Esophagus muscularis mucosa (tissue), 4 donors: ENCODE results near the gene SLC44A5. TPM values are rescaled to one million over a fixed set of nuclear protein-coding genes. Genes with fewer than 3 reads are reported as not detected.

Source experiments
- DNase-seq: peaks from one replicate; pipeline ENCODE4 v3.0.0-alpha.2; 2017; ENCODE audit errors: extremely low spot score
- H3K27ac ChIP-seq, 4 donors: fragments of 200-600 bp; sonication (generic); replicated peaks in 1 of 4; 1 replicate in 3 of 4; 2 replicates in 1 of 4; pipeline ENCODE4 v1.5.1; 2016 to 2019; ENCODE audit warnings: mild to moderate bottlenecking in 1 of 4
- H3K27me3 ChIP-seq, 4 donors: fragments of 200-600 bp; sonication (generic); one replicate each; pipeline versions ENCODE4 v1.5.1 to v1.6.0; 2016 to 2019
- H3K36me3 ChIP-seq, 4 donors: fragments of 200-600 bp; sonication (generic); one replicate each; pipeline ENCODE4 v1.5.1; 2016 to 2019
- H3K4me1 ChIP-seq, 4 donors: fragments of 200-600 bp; sonication (generic); one replicate each; pipeline ENCODE4 v1.5.1; 2016 to 2019
- H3K4me3 ChIP-seq, 4 donors: fragments of 200-600 bp; sonication (generic); 1 replicate in 2 of 4; 2 replicates in 2 of 4; pipeline ENCODE4 v1.5.1; 2016 to 2019; ENCODE audit warnings: mild to moderate bottlenecking in 4 of 4, moderate library complexity in 1 of 4
- H3K9me3 ChIP-seq, 4 donors: fragments of 200-600 bp; sonication (generic); 1 replicate in 3 of 4; 2 replicates in 1 of 4; pipeline ENCODE4 v1.5.1; 2016 to 2019
- EP300 ChIP-seq: sonication (generic); formaldehyde crosslinking; IDR thresholded peaks from one replicate; pipeline ENCODE4 v1.6.1; 2017; ENCODE audit warnings: antibody characterized with exemption
- POLR2A ChIP-seq: fragments of 450-650 bp; IDR thresholded peaks from one replicate; pipeline ENCODE4 v1.6.1; 2017; ENCODE audit warnings: antibody characterized with exemption, moderate library complexity, mild to moderate bottlenecking, low read depth
- POLR2AphosphoS5 ChIP-seq, 2 donors: sonication (generic); formaldehyde crosslinking; IDR thresholded peaks; one replicate each; pipeline ENCODE4 v1.6.1; 2017; ENCODE audit warnings: antibody characterized with exemption in 2 of 2
- WGBS: methylation state at CpG from one replicate; pipeline ENCODE4 v1.1.5; 2018; 5-methylcytosine and 5-hydroxymethylcytosine counted together
- intact Hi-C: fragments of 100-400 bp; cut with DNase I; formaldehyde crosslinking; loops from one replicate; pipeline ENCODE4 v1.15.1; 2023
- total RNA-seq, 4 donors: library from RNA; depleted of rRNA; stranded (reverse); fragments of >200 nt; gene quantifications; one replicate each; pipeline versions ENCODE4 v1.1.0 to v1.2.1, GENCODE V29; 2016
- TF ChIP-seq, protein P1 (sequence below), 3 experiments: fragments of 200-600 bp in 2 of 3; fragments of 450-650 bp in 1 of 3; sonication (generic) in 2 of 3; IDR thresholded peaks; one replicate each; pipeline ENCODE4 v1.5.1; 2017 to 2019; ENCODE audit warnings: antibody characterized with exemption in 3 of 3, mild to moderate bottlenecking in 2 of 3, moderate library complexity in 1 of 3

The SLC44A5 gene
- total RNA-seq, 4 donors from 2014 or later: 0.17 to 0.71 (median 0.23) TPM; not detected in 1

DNA sequence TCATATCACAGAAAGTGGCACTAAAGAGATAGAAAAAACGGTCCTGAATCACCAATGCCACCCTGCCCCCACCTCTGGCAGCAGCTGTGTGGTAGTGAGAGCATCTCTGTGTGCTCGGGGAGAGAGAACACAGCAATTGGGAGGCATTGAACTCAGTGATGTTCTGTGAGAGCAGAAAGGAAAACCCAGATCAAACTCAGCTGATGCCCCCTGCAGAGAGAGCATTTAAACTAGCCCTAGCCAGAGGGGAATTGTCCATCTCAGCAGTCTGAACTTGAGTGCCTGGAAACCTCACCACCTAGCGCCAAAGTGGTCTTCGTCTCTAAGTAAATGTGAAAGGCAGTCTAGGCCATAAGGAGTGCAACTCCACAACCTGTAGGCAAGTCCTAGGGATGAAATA is 21.3 kb downstream of the SLC44A5 start:
- H3K27ac ChIP-seq: no peak overlapping the region
- WGBS: 63% methylated on average over 4 of the region's 4 CpGs
- no peak for DNase-seq
- TF ChIP-seq POLR2AphosphoS5 (IDR thresholded peaks at IDR 0.05) (no peak), EP300 (no peak), POLR2A (no peak)
- TF ChIP-seq, protein P1, sequence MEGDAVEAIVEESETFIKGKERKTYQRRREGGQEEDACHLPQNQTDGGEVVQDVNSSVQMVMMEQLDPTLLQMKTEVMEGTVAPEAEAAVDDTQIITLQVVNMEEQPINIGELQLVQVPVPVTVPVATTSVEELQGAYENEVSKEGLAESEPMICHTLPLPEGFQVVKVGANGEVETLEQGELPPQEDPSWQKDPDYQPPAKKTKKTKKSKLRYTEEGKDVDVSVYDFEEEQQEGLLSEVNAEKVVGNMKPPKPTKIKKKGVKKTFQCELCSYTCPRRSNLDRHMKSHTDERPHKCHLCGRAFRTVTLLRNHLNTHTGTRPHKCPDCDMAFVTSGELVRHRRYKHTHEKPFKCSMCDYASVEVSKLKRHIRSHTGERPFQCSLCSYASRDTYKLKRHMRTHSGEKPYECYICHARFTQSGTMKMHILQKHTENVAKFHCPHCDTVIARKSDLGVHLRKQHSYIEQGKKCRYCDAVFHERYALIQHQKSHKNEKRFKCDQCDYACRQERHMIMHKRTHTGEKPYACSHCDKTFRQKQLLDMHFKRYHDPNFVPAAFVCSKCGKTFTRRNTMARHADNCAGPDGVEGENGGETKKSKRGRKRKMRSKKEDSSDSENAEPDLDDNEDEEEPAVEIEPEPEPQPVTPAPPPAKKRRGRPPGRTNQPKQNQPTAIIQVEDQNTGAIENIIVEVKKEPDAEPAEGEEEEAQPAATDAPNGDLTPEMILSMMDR (IDR thresholded peaks at IDR 0.05): no peak
- H3K4me3 ChIP-seq: no peak overlapping the region
- intact Hi-C loops: no loop called here
- no peaks in the 10 kb centered on the region for H3K27me3 ChIP-seq
- no peaks in the 10 kb centered on the region for H3K4me1 ChIP-seq
- no peaks in the 10 kb centered on the region for H3K36me3 ChIP-seq
- peaks cover 0 to 5% (median 0%) of the 10 kb centered on the region in 4 donors for H3K9me3 ChIP-seq

DNA sequence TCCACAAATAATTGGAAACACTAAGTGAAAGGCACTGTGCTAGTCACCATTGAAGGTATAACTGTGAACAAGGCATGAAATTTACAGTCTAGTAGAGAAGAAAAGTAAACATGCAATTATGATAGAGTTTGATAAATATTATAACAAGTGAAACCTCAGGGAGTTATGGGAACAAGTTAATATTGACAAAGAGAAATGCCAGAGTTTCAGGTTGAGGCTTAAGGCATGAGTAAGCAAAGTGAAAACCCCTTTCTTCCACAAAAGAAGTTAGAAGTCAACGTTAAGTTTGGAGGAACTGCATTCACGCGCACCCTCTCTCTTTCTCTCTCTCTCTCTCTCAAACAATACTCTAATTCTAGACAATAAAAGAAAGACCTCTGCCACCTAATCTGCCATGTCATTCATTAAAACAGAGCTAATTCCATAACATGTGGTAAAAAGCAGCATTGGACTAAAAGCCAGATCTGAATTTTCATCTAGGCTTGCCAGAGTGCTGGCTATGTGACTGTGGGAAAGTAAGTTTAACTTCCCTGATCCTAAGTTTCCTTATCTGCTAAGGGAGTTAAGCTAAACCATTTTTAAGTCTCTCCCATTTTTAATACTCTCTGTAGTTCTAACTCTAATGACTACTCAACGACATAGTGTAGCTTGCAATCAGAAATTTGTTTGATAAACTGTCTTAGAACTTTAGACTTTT is 22.0 kb downstream of the SLC44A5 start:
- H3K4me1 ChIP-seq: no peaks in the 10 kb centered on the region
- H3K4me3 ChIP-seq: no peak overlapping the region
- intact Hi-C loops: no loop called here
- no peak for DNase-seq
- no peak overlapping the region for H3K27ac ChIP-seq
- H3K9me3 ChIP-seq: peaks cover 0 to 5% (median 0%) of the 10 kb centered on the region in 4 donors
- WGBS: 62% methylated on average over 4 of the region's 4 CpGs
- TF ChIP-seq POLR2A (no peak), POLR2AphosphoS5 (IDR thresholded peaks at IDR 0.05) (no peak), EP300 (no peak)
- TF ChIP-seq, protein P1 (IDR thresholded peaks at IDR 0.05): no peak
- no peaks in the 10 kb centered on the region for H3K36me3 ChIP-seq
- no peaks in the 10 kb centered on the region for H3K27me3 ChIP-seq

DNA sequence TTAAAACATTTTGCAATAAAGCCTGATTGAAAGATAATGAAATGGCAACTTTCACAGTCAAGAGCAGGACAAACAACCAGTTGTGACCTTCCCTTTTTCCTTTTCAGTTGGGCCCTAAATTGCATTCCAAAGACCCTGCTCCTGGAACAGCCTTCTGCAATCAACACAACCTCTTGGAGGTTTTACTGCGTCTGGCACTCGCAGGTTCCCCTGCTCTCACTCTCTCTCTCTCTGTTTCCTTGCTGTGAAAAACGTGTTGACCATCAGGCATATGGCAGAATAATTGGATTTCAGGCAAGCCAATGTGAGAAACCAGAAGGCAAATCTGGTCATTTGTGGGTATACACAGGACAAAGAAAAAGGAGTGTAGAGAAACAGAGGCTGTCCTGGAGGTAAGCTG is 23.2 kb downstream of the SLC44A5 start:
- H3K4me1 ChIP-seq: no peaks in the 10 kb centered on the region
- WGBS: 27% methylated on average over 3 of the region's 3 CpGs
- H3K36me3 ChIP-seq: no peaks in the 10 kb centered on the region
- no peak overlapping the region for H3K27ac ChIP-seq
- TF ChIP-seq, protein P1 (IDR thresholded peaks at IDR 0.05): no peak
- no peak for TF ChIP-seq EP300
- no peak for TF ChIP-seq POLR2A
- no peak for TF ChIP-seq POLR2AphosphoS5 (IDR thresholded peaks at IDR 0.05)
- intact Hi-C loops: no loop called here
- H3K9me3 ChIP-seq: no peaks in the 10 kb centered on the region
- DNase-seq: no peak
- H3K27me3 ChIP-seq: no peaks in the 10 kb centered on the region
- no peak overlapping the region for H3K4me3 ChIP-seq

DNA sequence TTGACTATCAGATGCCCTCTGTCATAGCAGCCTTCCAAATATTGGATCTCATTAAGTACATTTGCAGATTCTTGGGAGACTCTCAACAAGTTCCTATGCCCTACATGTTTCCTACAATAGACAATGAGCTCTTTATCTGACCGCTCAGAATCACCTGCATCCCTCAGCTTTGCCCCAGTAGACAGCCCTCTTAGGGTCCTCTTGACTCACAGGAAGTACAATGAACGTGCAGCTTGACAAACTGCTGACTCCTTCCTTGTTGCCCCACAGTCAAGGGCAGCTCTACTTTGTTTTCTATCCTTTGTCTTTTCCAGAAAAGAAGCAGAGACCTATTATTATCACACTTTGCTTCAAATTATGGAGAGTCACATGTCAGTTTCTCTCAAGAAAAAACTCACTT is 27.6 kb downstream of the SLC44A5 start:
- Histone ChIP-seq H3K27me3 (no peaks in the 10 kb centered on the region), H3K36me3 (no peaks in the 10 kb centered on the region), H3K9me3 (no peaks in the 10 kb centered on the region), H3K27ac (no peak overlapping the region), H3K4me3 (no peak overlapping the region), H3K4me1 (no peaks in the 10 kb centered on the region)
- DNase-seq: no peak
- intact Hi-C loops: no loop called here
- WGBS: 53% methylated on average over 2 of the region's 2 CpGs
- TF ChIP-seq POLR2AphosphoS5 (IDR thresholded peaks at IDR 0.05) (no peak), POLR2A (no peak), EP300 (no peak)
- TF ChIP-seq, protein P1 (IDR thresholded peaks at IDR 0.05): no peak

DNA sequence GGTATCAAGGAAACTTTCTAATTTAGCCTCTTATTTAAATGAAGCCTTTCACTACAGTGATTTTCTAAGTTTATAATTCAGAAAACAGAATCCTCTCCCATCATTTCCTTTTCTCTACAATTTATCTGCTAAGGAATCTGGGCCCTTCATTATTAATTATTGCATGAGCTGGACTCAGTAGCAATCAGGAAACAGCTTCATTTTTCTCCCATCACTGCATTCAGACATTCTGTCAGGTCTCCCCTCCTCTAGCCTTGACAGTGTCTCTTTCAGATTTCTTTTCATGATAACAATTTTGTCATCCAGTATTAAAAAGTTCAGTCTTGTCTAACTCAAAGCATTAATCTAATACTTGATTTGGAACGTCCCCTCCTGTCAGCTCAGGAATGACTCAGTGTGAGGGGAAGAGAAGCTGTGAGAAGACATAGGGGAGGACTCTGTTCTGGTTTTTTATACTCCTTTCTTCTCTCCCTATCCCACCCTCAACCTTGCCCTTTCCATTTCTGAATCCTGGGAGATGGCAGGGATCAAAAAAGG is 28.1 kb downstream of the SLC44A5 start:
- TF ChIP-seq EP300: no peak
- TF ChIP-seq POLR2AphosphoS5 (IDR thresholded peaks at IDR 0.05): no peak
- no peak for TF ChIP-seq POLR2A
- TF ChIP-seq, protein P1 (IDR thresholded peaks at IDR 0.05): no peak
- no peak for DNase-seq

More for the DNA sequence above, 28.1 kb downstream of the SLC44A5 start:
- intact Hi-C loops: no loop called here
- no peaks in the 10 kb centered on the region for H3K27me3 ChIP-seq
- H3K9me3 ChIP-seq: no peaks in the 10 kb centered on the region
- no peaks in the 10 kb centered on the region for H3K4me1 ChIP-seq
- 62% methylated on average over 1 of the region's 1 CpG for WGBS
- H3K36me3 ChIP-seq: no peaks in the 10 kb centered on the region
- no peak overlapping the region for H3K27ac ChIP-seq
- no peak overlapping the region for H3K4me3 ChIP-seq
